GM18870 (cell line): ENCODE data around the gene C19orf73.
A peak's percentile ranks its signal among the peaks of the same experiment; 100 is the strongest.
"Not testable (repeated sequence)": the region's sequence is repeated elsewhere in the genome, so short reads cannot be mapped to it uniquely, and the experiment has no call there.

ENCODE experiments used
- ATAC-seq: cut with Tn5 transposase; IDR thresholded peaks from one replicate; pipeline ENCODE4 v1.9.1; 2021; ENCODE audit warnings: moderate library complexity; ENCODE audit not compliant: unreplicated experiment

C19orf73 gene

GRCh38 chr19:49103331-49104085 is 15.4 kb downstream of the C19orf73 start:
- no peak for ATAC-seq

GRCh38 chr19:49102303-49102702 is 16.6 kb downstream of the C19orf73 start:
- ATAC-seq = no peak

- no peak for ATAC-seq
Observed at GRCh38 chr19:49101160-49101559, 17.8 kb downstream of the C19orf73 start.

- no peak for ATAC-seq
Observed at GRCh38 chr19:49098795-49099194, 20.1 kb downstream of the C19orf73 start.

- ATAC-seq = no peak
Observed at GRCh38 chr19:49097453-49098288, 21.3 kb downstream of the C19orf73 start.

- no peak for ATAC-seq
Observed at GRCh38 chr19:49094505-49095482, 24.1 kb downstream of the C19orf73 start.

- no peak for ATAC-seq
Observed at GRCh38 chr19:49092686-49093085, 26.3 kb downstream of the C19orf73 start.

GRCh38 chr19:49091391-49092038 is 27.4 kb downstream of the C19orf73 start:
- ATAC-seq = no peak

- no peak for ATAC-seq
Observed at GRCh38 chr19:49086296-49086695, 32.6 kb downstream of the C19orf73 start.

GRCh38 chr19:49085868-49086232 is 33.1 kb downstream of the C19orf73 start:
- no peak for ATAC-seq

GRCh38 chr19:49085020-49085867 is 33.7 kb downstream of the C19orf73 start, which contains the start of gene SNRNP70:
Gene SNRNP70 (plus strand): TSS chr19:49085451. CDS start chr19:49086415, 964 bp downstream.
- peak; percentile 79 for ATAC-seq

GRCh38 chr19:49084206-49085019 is 34.5 kb downstream of the C19orf73 start:
- no peak for ATAC-seq

GRCh38 chr19:49081273-49081672 is 37.7 kb downstream of the C19orf73 start:
- no peak for ATAC-seq

- ATAC-seq = no peak
Observed at GRCh38 chr19:49080392-49080791, 38.6 kb downstream of the C19orf73 start.

GRCh38 chr19:49074869-49075268 is 44.1 kb downstream of the C19orf73 start:
- ATAC-seq = not testable (repeated sequence)

- no peak for ATAC-seq
Observed at GRCh38 chr19:49073514-49074378, 45.2 kb downstream of the C19orf73 start.

GRCh38 chr19:49071860-49072547 is 46.9 kb downstream of the C19orf73 start:
- no peak for ATAC-seq
